ENCODE results near the gene SERPIND1. TPM values are rescaled to one million over a fixed set of nuclear protein-coding genes. Genes with fewer than 3 reads are reported as not detected.

The SERPIND1 gene
- total RNA-seq, 1 experiment from 2014 or later = not detected

DNA sequence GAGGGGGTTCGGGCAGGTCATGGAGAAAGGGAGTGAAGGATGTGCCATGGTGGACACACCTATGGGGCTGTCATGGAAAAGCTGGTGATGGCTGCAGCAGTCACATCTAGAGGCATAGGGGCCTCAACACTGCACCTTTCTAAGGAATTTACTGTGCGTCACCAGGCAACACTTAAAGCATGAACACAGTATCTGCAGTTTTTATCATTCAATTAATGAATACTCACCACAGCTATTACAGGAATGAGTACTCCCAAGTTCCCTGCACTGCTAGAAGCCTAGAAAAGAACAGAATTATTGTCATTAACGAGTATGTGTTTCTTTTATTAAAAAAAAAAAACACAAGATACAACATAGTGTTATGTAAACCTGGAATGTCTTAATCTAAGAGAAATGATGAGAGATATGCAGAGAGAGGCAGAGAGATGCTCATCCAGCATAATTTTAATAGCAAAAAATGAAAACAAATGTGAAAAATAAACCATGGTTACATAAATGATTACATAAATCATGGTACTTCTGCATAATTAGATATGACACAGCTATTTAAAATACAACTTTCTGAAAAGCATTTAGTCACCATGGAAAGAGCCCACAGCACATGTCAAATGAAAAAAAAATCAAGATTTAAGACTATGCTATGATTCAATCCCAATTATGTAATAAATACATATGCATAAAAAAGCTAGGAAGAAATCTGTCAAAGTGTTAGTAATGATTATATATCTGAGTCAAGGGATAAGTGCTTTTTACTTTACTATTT, 19.2 kb downstream of the SERPIND1 start:
- DNase-seq (ENCODE audit: low spot score) = no peak

DNA sequence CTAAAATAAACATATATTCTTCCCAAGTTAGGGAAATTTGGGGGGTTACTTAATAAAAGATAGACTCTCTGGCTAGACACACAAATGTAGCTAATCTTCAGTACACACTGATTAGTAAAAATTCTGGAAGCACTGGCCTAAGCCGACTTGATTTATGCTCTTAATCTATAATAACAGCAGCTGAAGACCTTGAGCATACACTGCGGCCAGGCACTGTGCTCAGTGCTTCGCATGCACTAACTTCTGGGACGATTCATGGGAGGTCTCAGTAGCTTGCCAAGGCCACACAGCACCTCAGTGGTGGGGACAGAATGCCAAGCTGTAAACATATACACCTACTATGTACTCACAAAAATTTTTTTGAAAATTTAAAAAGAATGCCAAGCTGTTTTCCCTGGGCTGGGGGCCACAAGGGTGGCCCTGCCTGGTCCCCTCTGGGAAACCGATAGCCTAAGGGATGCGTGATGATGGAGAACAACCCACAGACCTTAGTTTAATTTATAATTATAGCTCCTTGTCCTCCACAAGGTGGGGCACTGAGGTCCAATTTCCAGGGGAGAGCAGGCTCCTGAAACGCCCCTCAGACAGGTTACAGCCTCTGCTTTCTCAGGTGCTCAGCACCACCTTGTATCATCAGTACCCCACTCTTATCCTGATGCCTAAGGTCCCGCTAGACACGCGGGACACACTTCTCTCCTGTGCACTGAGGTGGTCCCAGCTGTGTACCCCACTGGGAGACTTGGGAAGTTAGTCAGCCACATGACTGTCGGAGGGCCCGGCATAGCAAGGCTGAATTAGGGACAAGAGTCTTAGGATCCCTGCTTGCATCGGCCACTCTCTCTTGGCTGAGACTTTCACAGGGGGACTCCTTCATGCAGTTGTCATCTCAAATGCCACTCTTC, 20.1 kb downstream of the SERPIND1 start:
- no peak for DNase-seq (ENCODE audit: low spot score)

DNA sequence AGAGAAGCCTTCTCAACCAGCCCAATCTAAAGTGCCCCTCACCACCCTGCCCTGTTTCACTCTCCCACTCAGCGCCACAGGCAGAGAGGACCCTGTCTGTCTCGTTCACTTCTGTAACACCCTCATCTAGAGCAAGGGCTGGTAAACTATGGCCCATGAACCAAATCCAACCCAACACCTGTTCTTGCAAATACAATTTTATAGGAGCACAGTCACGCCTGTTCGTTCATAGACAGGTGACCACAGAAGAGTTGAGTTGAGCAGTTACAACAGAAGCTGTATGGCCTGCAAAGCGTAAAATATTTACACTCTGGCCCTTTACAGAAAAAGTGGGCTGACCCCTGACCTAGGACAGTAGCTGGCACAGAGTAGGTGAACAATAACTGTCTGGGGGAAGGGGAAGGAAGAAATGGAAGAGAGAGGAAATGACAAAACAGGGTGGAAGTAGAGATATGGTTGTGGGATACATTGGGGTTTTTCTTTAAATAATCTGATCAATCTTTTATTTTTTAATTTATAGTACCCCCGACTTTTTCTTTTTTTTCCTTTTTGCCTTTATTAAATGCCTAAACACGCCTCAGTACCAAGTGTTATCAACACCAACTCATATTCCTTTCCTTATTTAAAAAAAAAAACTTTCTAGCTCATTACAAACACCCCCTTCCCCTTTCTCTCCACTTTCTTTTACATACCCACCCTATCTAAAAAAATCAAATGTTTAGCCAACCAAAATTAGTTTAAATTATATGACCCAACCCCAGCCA, 20.9 kb downstream of the SERPIND1 start:
- no peak for DNase-seq (ENCODE audit: low spot score)

DNA sequence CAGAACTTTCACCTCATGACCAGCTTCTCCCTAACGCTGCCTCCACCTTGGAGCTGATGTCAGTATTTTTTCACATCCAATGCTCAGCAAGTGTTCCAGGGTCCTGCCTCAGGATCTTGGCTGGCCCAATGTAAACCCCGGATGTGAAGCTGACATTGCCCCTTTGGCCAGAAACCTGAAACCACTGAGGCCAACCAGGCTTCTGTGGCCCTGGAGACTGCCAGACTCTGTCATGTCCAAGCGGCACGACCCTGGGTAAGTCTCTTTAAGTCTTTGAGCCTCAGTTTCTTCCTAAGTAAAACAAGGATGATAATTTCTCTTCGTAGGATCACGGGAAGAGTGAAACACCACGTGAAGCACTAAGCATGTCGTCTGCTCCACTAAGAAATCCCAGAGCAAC, 22.8 kb downstream of the SERPIND1 start:
- no peak for DNase-seq (ENCODE audit: low spot score)

DNA sequence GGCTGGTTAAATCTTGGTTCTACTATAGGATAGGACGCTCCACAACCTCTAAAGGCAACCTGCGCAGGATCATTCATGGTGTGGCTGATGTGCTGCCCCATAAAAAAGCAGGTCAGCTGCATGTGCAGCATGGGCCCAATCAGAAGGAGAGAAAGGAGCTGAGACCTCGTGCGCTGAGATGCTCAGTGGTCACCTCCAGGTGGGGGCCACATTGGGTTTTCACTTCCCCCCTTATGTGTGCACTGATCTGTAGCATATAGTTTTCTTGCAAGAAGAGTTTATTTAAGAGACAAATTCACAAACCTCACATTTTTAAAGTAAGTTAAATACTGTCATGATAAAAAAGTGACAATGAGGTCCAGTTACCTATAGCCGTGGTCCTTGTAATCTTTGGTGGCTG, 24.3 kb downstream of the SERPIND1 start:
- DNase-seq (ENCODE audit: low spot score) = no peak

DNA sequence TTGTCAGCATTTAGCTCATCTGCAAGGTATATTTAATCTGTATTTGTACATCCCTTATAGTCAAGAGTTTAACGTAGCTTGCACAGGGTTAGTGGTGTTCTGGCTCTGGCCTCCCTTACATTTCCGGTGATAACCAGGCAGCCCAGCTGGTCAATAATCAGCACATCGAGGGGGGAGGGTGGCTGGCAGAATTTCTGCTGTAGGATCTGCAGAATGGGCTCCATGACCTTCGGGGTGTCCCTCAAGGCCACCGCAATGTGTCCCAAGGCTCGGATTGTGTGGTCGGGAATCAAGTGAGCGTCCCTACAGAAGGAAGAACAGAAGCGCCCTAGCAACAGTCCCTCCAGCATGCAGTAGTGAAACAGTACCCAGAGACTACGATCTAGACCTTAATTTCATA, 25.1 kb downstream of the SERPIND1 start:
- DNase-seq (ENCODE audit: low spot score) = no peak

DNA sequence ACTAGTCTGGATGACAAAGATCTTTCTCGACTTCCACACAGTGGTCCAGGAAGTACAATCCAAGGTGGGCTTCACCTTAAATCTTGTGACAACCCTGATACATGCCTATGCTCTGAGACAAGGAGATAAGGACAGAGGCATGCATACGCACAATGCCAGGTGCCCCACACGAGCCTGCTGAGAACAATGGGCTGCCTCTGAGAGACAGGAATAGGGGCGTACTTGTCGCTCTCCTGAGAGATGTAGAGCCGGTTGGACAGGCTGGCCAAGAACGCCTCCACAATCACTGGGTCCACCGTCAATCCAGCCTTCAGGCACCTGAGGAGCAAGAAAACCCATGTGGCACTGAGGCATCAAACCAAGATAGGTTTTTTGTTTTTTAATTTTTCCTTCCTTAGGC, 25.5 kb downstream of the SERPIND1 start:
- no peak for DNase-seq (ENCODE audit: low spot score)

DNA sequence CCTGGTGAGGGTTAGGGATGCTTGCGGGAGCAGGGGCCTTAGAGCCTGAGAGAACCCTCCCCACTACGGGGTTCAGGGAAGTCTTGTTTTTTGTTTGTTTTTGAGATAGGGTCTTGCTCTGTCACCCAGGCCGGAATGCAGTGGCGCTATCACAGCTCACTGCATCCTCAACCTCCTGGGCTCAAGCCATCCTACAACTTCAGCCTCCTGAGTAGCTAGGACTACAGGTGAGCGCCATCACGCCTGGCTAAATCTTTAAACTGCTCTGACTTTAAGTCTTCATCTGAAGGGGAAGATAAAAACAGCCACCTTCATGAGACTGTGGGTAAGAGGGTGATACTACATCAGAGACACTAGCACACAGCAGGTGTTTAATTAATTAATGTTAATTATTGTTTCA, 28.5 kb downstream of the SERPIND1 start:
- no peak for DNase-seq (ENCODE audit: low spot score)

DNA sequence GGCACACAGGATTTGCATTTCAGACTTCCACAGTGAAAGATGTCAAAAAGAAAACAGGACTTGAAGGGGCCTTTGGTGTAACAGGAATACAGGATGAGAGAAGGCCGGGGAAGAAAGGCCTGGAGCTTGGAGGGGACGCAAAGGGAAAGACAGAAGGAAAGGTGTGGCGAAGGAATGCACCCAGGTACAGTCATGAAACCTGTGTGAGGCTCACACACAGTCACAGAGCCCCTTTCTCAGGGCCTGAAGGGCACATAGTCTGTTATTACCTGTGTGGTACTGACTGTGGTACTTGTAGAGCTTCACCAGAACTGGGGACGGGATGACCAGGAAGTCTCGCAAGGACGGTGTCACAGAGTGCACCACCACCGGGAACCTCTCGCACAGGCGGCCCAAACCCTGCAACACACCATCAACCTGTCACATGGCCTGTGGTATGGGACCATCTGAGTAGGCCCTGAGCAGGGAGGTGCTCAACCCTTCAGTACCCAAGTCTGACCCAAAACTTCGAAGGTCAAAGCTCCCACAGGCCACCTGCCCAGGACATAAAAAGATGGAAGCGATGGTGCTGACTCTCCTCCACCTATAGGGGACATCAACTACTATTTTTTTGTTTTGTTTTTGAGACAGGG, 29.1 kb downstream of the SERPIND1 start:
- no peak for DNase-seq (ENCODE audit: low spot score)

DNA sequence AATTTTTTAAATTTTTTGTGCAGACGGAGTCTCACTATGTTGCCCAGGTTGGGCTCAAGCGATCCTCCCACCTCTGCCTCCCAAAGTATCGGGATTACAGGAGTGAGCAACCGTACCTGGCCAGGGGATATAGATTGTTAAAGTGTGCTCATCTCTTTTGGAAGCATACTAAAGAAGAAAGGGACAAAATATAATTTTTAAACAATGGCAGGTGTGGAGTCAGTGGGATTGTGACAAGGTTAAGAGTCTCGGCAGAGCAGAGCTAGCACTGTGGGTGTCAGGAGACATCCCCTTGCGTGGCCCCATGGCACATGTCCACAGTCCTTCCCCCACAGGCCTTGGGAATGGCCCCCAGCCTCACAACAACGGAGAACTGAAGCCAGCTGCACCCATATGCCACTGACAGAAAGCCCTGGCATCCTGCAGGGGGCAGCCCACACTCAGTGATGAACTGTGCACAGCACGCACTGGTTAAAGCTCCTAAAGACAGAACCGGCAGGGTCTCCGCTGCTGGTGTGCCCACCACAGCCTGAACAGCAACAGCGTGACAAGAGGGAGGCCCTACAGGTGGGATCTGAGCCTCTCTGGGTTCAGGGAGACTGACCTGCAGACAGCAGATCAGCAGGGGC, 29.9 kb downstream of the SERPIND1 start:
- peak; percentile 60 for DNase-seq (ENCODE audit: low spot score)

DNA sequence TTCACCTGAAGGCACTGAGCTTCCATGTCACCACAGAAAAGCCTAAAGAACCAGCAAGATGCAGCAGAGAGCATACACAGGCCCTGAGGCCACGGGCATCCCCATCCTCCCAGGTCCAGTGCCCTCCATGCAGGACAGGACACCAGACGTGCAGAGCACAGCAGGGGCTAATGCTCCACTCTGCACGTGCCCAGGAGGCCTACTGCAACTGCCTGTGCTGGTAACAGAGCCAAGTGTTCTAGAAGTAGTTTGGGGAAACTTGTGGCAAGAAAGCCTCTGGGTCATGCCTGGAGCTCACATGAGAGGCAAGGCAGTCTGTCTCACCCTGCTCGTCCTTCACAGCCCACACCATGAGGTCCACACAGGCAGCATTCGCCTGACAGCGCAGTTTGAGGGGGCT, 30.7 kb downstream of the SERPIND1 start:
- no peak for DNase-seq (ENCODE audit: low spot score)

DNA sequence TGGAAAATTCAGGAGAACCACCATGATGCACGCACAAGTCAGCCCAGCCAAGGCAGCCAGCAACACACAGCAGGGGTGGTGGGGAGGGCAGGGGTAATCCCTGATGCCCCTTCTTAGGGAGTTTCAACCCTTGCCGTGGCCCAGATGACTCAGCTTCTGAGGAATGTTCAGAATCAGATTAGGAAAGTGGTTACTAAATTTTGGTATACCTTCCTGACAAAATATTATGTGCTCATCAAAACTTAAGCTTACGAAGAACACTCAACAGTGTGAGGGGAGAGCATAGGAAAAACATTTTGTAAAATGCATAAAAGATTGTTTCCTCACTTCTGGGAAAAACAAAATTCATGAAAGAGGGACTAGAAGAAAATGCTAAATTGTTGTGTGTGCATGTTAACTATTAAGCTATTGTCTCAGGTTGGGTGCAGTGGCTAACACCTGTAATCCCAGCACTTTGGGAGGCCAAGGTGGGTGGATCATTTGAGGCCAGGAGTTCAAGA, 32.1 kb downstream of the SERPIND1 start:
- no peak for DNase-seq (ENCODE audit: low spot score)

DNA sequence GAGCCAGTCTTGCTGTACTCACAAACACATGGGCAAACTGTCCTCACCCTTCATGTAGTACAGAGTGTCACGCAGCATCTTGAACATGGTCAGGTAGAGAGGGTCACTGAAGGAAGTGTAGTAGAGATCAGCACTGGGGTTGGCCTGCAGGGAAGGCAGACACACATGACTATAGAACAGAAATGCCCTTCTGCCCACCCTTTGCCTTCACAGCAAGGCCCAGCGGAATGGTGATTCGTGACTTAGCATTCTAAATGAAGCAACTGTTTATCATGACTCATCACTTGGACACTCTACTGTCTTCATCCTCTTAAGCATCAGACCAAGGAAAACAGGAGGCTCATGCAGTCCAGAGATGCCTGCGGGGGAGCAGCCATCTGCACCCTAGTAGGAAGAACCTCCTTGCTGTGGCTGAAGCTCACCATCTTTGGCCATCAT, 33.4 kb downstream of the SERPIND1 start:
- DNase-seq (ENCODE audit: low spot score) = no peak

DNA sequence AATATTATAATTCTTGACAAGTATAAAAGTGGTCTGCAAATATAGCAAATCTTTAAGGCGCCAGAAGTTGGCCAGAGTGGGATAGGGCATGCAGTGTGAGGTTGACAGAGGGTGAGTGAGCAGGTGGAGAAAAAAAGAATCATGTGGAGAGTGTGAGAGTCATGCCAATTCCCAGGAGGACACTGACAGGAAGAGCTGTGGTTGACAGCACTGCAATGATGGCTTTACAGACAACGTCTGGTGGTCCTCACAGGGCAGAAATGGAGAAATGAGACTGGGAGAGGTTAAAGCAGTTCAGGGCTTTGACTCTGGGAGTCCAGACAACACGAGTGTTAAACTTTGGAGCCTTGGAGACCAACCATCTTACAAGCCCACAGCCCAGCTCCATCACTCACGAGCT, 34.9 kb downstream of the SERPIND1 start:
- no peak for DNase-seq (ENCODE audit: low spot score)

DNA sequence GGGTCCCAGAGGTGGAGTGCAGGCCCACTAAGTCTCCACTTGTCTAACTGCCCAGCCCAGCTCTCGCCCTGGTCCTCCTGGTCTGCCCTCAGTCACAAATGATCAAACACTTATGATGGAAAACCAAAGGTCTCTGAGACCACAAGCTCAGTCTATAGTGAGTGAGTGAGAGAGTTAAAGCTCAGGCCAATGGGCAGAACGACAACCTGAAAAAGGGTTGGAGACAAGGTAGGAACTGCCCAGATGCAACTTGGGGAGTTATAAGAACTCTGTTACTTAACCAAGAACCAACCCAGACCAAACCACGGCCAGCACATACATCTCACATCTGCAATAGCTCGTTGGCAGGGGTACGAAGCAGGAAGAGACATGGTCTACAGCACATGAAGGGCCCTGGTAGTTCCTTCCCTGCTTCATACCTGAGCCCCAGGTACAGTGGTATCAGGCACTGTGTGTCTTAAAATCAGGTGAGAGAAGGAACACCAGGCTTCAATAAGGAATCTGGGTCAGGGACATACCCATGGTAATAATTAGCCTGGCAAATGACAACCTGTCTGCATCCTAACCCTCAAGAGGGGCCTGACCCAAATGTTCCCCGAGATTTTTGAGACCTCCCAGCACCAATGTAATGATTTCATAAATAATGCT, 35.7 kb downstream of the SERPIND1 start:
- DNase-seq (ENCODE audit: low spot score) = no peak

DNA sequence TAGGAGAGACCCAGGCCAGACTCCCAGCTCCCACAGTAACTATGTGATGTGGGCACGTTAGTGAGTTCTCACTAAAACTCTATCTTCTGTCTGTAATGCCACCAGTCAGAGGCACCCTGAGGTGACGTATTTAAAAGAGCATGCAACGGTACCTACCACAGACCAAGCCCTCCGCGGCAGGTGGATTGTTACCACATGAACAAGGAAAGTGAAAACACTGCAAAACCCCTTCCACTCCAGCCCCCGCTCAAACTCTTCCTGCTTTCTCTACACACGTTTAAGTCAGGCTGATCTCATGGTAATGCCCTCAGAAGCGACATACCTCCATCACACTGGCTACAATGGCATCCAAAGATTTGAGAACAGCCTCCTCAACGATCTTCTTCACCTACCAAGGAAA, 36.7 kb downstream of the SERPIND1 start:
- DNase-seq (ENCODE audit: low spot score) = no peak

DNA sequence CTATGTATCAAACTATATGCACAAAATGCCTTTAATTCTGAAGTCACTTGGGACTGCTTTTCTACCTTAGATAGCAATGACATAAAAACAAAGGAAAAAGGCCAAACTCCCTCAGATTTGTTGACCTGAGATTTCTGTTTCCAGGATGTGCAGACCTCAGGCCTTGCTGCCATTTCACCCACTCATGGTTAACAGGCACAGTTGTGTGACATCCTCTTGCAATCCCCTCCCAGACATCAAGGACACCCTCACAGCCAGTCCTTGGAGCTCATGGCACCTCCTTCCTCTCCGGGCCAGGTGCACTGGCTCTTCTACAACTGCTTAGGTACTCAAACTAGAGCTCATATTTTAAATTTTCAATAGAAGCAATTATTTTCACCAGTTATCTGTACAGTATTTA, 37.3 kb downstream of the SERPIND1 start:
- DNase-seq (ENCODE audit: low spot score) = no peak

DNA sequence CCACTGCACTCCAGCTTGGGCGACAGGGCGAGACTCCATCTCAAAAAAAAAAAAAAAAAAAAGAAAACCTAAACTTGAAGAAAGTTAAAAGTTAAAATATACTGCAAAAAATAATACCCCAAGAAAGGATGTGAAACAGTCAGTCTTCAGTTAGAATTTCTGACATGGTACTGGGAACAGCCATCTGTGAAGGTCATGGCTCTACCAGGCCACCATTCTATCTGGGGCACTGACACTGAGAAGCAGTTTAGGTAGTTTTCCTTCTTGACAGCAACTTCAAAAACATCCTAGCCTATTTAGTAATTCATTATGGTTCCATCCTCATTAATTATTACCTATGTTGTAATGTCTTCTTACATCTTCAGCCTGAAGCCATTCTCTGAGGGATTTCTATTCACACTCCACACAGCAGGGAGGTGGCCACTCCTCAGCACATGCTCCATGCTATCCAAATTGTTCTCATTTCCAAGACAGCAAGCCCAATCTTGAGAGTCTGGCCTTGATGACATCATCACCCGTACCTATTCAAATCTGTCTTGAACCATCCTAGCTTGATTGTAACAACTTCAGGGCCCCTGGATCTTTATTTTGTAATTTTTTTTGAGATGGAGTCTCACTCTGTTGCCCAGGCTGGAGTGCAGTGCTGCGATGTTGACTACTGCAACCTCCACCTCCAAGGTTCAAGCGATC, 38.2 kb downstream of the SERPIND1 start:
- no peak for DNase-seq (ENCODE audit: low spot score)

DNA sequence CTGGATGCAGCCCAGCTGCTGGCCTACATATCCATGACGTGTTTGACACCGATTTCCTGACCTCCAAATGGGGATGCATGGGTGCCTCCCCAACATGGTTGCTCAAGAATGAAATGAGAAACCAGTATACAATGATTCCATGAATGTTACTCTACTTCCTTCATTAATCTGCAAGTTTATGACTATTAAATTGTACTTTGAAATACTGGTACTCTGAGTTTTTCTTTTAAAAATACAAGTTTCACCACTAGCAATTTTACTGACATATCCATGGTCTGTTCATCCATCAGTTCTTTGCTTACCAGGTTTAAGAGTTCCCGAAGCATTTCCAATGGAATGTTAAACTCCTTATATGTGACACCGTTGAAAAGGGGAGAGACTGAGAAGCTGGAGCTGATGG, 39.1 kb downstream of the SERPIND1 start:
- DNase-seq (ENCODE audit: low spot score) = no peak

Data from HT-29 (cell line).